ENCODE data around the gene HOXB6. TPM values are rescaled to one million over a fixed set of nuclear protein-coding genes. Genes with fewer than 3 reads are reported as not detected.

The HOXB6 gene
- 9.9 and 10.2 TPM in 2 replicates for total RNA-seq

DNA sequence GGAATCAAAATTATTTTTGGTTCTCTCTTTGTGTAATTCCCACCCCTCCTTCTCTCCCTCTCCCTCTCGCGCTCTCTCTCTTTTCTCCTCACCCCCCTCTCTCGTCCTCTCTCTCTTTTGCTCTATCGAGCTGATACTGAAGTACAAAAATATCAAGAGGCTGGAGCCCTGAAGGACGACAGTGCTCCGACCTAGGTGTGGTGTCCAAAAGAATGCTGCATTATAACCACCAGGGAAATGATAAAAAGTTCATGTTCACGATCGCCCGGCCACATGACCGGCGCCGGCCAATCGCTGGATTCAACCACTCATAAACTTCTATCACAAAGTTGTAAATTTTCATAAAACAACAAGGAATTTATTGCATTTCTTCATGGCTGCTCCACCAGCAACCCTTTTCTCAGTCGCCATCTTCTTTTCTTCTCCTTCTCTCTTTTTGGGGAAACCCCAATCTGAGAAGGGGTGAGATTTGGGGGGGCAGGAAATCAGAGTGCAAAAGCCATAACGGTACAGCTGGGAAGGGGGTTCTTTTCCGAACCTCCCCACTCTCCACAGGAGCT lies at the start of gene HOXB6:
Gene HOXB6 (minus strand): TSS at position 217 of the 560 bp plus-strand sequence. CDS start 6,836 bp downstream, outside the sequence.

DNA sequence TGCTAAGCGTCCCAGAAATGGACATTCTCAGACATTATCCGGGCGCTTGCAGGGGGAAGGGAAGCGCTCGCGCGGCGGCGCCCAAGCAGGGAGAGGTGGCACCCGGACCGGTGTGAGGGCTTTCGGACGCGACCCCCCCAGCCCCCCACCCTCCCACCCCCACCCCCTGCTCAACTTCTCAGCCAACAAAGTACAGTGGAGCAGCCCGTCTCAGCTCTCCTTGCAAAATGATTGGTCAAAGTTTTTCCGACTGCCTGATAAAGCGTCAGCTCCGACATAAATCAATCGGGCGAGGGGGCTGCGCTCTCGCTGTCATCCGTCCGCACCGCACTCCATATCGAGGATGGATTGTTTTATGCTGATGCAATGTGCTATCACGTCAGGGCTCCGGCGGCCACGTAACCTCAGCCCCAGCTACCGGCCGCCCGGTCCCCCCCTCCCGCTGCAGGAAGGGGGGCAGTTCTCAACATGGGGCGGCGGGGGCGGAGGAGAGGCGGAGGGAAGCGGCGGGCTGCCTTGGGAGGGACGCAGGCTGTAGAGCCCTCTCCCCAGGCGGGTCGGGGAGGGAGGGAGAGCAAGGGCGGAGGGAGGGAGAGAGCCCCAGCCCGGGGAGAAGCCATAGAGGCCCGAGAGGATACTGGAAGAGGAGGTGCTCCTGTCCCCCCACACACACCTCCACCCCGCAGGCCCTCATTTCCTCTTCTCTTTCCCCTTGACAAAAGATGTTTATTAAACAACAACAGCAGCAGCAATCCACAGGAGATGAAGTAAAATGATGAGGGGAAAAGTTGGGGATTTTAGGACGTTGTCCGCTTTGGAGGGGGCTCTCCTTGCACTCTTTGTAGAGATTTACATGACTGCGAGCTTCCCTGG lies 21.7 kb upstream of the HOXB6 start, which contains the start of gene HOXB9:
Gene HOXB9 (minus strand): TSS at position 114 of the 873 bp plus-strand sequence. CDS start 89 bp downstream, at position 25.

DNA sequence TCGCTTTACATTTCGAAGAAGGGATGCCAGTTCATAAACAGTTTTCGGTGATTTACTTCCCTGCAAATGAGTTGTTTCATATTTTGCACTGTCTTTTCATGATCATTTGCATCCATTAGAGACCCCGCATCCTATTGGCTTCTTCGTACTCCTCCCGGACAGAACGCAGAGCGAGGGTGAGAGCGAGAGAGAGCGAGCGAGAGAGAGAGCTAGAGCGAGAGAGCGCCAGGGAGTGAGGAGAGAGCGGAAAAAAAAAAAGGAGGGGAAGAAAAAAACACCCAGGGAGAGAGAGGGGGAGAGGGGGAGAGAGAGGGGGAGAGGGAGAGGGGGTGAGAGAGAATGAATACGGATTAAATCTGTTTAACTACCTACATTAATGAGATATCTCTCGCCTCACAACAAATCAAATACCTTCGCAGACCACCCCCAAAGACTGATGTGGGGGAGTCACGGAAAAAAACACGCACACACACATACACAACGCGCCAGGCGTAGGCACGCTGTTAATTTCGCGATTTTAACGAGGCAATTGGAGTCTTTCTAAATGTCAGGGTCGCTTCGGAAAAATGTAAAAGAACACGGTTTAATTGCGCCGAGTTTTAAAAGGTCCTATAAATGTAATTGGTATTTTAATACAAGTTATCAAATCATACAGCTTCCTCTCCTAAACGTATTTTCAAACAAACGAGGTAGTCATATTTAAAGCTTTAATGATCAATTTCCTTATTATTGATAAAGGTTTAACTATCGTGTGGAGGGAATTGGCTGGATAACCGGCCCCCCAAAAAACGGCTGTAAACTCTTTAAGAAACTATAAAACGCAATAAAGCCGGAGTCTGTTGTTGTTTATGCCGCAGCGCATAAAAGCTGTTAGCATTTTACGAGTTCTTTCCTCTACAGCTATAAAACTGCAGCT lies 10.5 kb upstream of the HOXB6 start, which contains the start of gene HOXB8:
Gene HOXB8 (minus strand): TSS at position 246 of the 916 bp plus-strand sequence. CDS start 588 bp downstream, outside the sequence.

DNA sequence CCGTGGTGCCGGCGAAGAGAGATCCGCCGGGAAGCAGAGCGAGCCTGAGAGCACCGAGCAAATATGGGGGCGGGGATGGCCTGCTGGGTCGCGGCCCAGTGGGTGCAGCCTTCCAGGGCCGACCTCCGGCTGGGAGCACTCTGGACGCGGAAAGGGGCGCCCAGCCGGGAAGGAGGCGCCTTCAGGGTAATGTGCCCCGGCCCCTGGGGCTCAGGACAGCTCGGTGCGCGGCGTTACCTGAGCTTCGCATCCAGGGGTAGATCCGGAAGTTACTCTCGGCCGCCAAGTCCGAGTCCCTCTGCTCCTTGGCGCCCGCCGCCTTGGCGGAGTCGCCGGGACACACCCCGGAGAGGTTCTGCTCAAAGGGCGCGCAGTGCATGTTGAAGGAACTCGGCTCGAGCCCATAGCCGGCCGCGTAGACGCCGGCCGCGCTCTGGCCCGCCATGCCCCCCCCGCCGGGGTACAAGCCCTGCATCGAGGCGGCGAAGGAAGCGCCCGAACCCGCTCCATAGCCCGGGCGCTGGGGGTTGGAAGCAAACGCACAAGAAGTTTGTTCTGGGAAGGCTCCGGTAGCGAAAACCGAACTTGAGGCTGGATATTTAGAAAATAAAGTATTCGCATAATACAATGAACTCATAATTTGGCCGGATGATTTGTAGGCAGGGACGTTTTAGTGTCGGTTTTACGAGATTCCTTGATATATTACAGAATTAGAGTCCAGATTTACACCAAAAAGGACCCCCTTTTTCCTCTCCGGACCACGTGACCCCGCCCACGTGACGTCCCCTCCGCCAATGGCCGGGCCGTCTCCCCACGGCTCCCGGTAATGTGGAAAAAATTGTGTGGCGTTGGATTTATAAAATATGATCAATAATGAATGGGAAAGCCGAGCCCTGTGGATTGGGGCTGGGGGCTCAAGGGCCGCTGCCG lies 5.8 kb upstream of the HOXB6 start, which contains the start of gene HOXB7:
Gene HOXB7 (minus strand): TSS at position 736 of the 930 bp plus-strand sequence. CDS start 99 bp downstream, at position 637.

DNA sequence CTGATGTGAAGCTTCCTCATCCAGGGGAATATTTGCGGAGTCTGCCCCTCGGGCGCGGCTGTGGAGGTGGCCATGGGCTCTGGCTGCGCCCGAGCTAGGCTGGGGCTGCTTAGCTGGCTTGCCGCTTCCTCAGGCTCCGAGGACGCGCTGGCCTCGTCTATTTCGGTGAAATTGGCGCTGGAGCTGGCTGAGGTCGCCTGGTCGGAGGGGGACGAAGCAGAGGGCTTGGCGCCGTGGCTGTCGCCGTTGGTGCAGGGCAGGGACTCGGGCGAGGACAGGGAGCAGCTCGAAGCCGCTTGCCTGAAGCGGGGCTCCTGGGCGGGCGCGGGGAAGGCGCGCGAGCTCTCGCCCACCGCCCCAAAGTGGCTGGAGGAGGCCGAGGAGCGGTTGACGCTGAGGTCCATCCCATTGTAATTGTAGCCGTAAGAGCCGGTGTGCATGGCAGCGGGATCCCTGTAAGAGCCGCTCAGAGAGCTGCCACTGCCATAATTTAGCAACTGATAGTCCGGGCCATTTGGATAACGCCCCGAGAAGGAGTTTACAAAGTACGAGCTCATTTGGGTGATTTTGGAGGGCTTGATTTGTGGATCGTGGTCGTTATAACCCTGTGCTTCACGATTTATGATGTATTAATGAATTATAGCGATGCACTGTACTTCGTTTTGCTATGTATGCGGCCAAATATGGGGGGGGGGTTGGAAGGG lies 11.5 kb downstream of the HOXB6 start, which contains the start of gene HOXB5:
Gene HOXB5 (minus strand): TSS at position 654 of the 704 bp plus-strand sequence. CDS start 97 bp downstream, at position 557.

DNA sequence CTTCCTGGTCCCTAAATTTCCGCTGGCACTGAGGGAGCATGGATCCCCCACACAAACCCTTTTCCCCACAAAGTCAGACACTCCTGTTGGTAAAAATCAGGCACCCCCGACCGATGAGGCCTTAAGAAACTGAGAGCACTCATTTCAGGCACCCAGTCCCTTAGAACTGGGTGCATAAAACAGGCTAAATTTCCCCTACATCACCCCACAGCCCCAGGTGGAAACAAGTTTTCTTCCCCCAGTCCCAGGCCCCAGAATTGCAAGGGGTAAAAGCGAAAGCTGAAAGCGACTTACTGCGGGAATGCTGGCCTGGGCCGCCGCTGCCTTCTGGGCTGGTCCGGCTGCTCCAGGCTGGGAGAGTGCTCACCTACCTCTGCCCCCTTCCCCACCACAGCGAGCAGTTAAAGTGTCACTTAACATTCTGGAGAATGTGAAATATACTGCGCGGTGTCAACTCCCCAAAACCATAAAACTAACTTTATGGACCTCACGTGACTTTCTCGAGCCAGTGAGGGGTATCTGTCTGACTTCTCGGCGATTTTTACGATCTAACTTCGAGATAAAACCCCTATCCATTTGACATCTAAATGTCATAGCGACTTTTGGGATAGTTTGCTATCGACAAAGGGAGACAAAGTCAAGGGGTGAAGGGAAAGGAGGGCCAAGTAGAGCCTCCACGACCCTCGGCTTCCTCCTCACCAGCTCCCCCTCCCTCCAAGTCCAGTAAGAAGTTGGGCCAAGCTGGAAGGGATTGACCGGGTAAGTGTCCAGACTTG lies 14.8 kb downstream of the HOXB6 start, which contains the start of gene HOXB3:
Gene HOXB3 (minus strand): TSS at position 411 of the 776 bp plus-strand sequence. CDS start 37,767 bp downstream, outside the sequence.

DNA sequence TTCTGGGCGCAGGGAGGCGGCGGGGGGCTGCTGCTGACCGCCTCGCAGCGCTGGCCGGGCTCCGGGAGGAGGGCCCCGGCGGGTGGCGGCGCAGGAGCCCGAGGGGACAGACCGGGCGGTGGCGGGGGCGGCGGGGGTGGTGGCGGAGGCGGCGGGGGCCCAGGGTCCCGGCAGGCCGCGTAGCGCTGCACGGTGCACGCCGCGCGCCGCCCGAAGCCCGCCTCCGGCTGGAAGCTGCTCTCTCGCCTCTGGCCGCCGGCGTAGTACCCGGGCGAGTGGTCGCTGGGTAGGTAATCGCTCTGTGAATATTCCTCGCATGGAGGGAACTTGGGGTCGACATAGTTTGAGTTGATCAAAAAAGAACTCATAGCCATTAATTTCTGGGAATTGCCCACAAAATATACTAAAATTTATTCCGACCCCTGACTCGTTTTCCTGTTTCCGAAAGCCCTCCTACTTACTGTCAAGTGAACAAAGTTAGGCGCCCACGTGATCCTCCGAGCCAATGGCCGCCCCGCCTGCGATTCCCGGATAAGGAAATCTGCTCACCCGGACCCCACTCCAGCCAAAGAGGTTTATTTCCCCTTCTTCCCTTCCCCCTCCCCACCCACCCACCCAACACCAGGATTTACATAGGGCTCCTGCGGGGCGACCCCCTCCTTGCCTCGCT lies 26.7 kb downstream of the HOXB6 start, which contains the start of gene HOXB4:
Gene HOXB4 (minus strand): TSS at position 405 of the 670 bp plus-strand sequence. CDS start 31 bp downstream, at position 374.

Other genes starting within 250 kb of the HOXB6 start
- 0.16 TPM in 1 of 2 replicates, not detected in the other for gene SKAP1, start 174.8 kb downstream of the HOXB6 start, total RNA-seq
- gene HOXB1, start 74.0 kb downstream of the HOXB6 start, total RNA-seq = not detected in 2 replicates
- 1.6 and 5.2 TPM in 2 replicates for gene HOXB2, start 59.9 kb downstream of the HOXB6 start, total RNA-seq
- gene HOXB4, start 26.6 kb downstream of the HOXB6 start, total RNA-seq = 2.3 and 3.3 TPM in 2 replicates
- gene HOXB3, start 14.7 kb downstream of the HOXB6 start, total RNA-seq = 5.3 and 6.8 TPM in 2 replicates
- 0.25 and 0.32 TPM in 2 replicates for gene HOXB5, start 11.2 kb downstream of the HOXB6 start, total RNA-seq
- 6.9 and 14.6 TPM in 2 replicates for gene HOXB7, start 6.0 kb upstream of the HOXB6 start, total RNA-seq
- gene HOXB8, start 10.3 kb upstream of the HOXB6 start, total RNA-seq = 1.4 and 4.9 TPM in 2 replicates
- 0.49 and 0.57 TPM in 2 replicates for gene HOXB9, start 21.4 kb upstream of the HOXB6 start, total RNA-seq
- gene PRAC1, start 117.5 kb upstream of the HOXB6 start, total RNA-seq = not detected in 2 replicates
- gene PRAC2, start 118.2 kb upstream of the HOXB6 start, total RNA-seq = not detected in 2 replicates
- gene HOXB13, start 123.8 kb upstream of the HOXB6 start, total RNA-seq = not detected in 2 replicates
- 0.06 TPM in 1 of 2 replicates, not detected in the other for gene TTLL6, start 212.2 kb upstream of the HOXB6 start, total RNA-seq
- 36.9 and 52.0 TPM in 2 replicates for gene CALCOCO2, start 226.0 kb upstream of the HOXB6 start, total RNA-seq